H9 (cell line): ENCODE data around the gene FADS1. TPM values are rescaled to one million over a fixed set of nuclear protein-coding genes. Genes with fewer than 3 reads are reported as not detected.

Experiments used
- DNase-seq: peaks from one replicate; pipeline ENCODE4 v3.0.0-alpha.2; 2017
- H2AFZ ChIP-seq: one replicate; pipeline ENCODE4 v1.6.1; 2013; ENCODE audit warnings: mild to moderate bottlenecking, low read length, control low read depth, moderate library complexity
- H2AK5ac ChIP-seq: 2 replicates; pipeline ENCODE4 v1.6.1; 2013; ENCODE audit warnings: low read length, control low read depth, mixed read lengths; ENCODE audit not compliant: insufficient read length
- H2BK120ac ChIP-seq: one replicate; pipeline ENCODE4 v1.6.1; 2013; ENCODE audit warnings: low read depth, mild to moderate bottlenecking, low read length, control low read depth, inconsistent platforms; ENCODE audit not compliant: poor library complexity, severe bottlenecking
- H2BK12ac ChIP-seq: 2 replicates; pipeline ENCODE4 v1.6.1; 2013; ENCODE audit warnings: low read length, control low read depth, mixed read lengths, low read depth; ENCODE audit not compliant: insufficient read length
- H2BK15ac ChIP-seq: 2 replicates; pipeline ENCODE4 v1.6.1; 2013; ENCODE audit warnings: low read depth, low read length, control low read depth
- H2BK20ac ChIP-seq: one replicate; pipeline ENCODE4 v1.6.1; 2013; ENCODE audit warnings: low read depth, mild to moderate bottlenecking, low read length, control low read depth, inconsistent platforms; ENCODE audit not compliant: poor library complexity, severe bottlenecking
- H2BK5ac ChIP-seq: 2 replicates; pipeline ENCODE4 v1.6.1; 2013; ENCODE audit warnings: low read length, control low read depth, mixed read lengths; ENCODE audit not compliant: insufficient read length
- H3K14ac ChIP-seq: 2 replicates; pipeline ENCODE4 v1.6.1; 2013; ENCODE audit warnings: low read length, control low read depth; ENCODE audit not compliant: insufficient read depth
- H3K18ac ChIP-seq: 2 replicates; pipeline ENCODE4 v1.6.1; 2013; ENCODE audit warnings: low read depth, mild to moderate bottlenecking, mixed read lengths, low read length, control low read depth; ENCODE audit not compliant: insufficient read length
- H3K23ac ChIP-seq: 2 replicates; pipeline ENCODE4 v1.6.1; 2013; ENCODE audit warnings: low read length, control low read depth, mixed read lengths, low read depth; ENCODE audit not compliant: insufficient read length
- H3K23me2 ChIP-seq: 2 replicates; pipeline ENCODE4 v1.6.1; 2013; ENCODE audit warnings: low read depth, mild to moderate bottlenecking, mixed read lengths, low read length, control low read depth; ENCODE audit not compliant: insufficient read length, poor library complexity, severe bottlenecking
- H3K27ac ChIP-seq: 2 replicates; pipeline ENCODE4 v1.5.1; 2013; ENCODE audit warnings: low read length, control low read depth, mixed read lengths, low read depth; ENCODE audit not compliant: insufficient read length
- H3K27me3 ChIP-seq: 2 replicates; pipeline ENCODE4 v1.6.1; 2013; ENCODE audit warnings: low read length, control low read depth, inconsistent platforms; ENCODE audit not compliant: insufficient read depth
- H3K4ac ChIP-seq: 2 replicates; pipeline ENCODE4 v1.6.1; 2013; ENCODE audit warnings: low read depth, mild to moderate bottlenecking, control low read depth, inconsistent platforms, low read length, moderate library complexity
- H3K4me1 ChIP-seq: 2 replicates; pipeline ENCODE4 v1.6.1; 2013; ENCODE audit warnings: low read length, control low read depth, inconsistent platforms; ENCODE audit not compliant: insufficient read depth
- H3K4me2 ChIP-seq: 2 replicates; pipeline ENCODE4 v1.6.1; 2013; ENCODE audit warnings: low read length, control low read depth, mixed read lengths; ENCODE audit not compliant: insufficient read length, insufficient read depth
- H3K56ac ChIP-seq: 2 replicates; pipeline ENCODE4 v1.6.1; 2013; ENCODE audit warnings: low read depth, mild to moderate bottlenecking, mixed read lengths, low read length, control low read depth; ENCODE audit not compliant: insufficient read length
- H3K79me1 ChIP-seq: 2 replicates; pipeline ENCODE4 v1.6.1; 2013; ENCODE audit warnings: low read depth, mild to moderate bottlenecking, moderate library complexity, low read length, control low read depth, inconsistent platforms; ENCODE audit not compliant: insufficient read depth, poor library complexity, severe bottlenecking
- H3K79me2 ChIP-seq: 2 replicates; pipeline ENCODE4 v1.6.1; 2013; ENCODE audit warnings: low read length, control low read depth, inconsistent platforms; ENCODE audit not compliant: insufficient read depth
- H3K9ac ChIP-seq: 2 replicates; pipeline ENCODE4 v1.6.1; 2013; ENCODE audit warnings: low read length, control low read depth, mixed read lengths; ENCODE audit not compliant: insufficient read length; ENCODE audit errors: extremely low read depth
- H3K9me3 ChIP-seq: one replicate; pipeline ENCODE4 v1.6.1; 2013; ENCODE audit warnings: low read depth, low read length, inconsistent platforms; ENCODE audit not compliant: control insufficient read depth
- H3T11ph ChIP-seq: one replicate; pipeline ENCODE4 v1.6.1; 2013; ENCODE audit warnings: mild to moderate bottlenecking, low read length, control low read depth, inconsistent platforms
- H4K20me1 ChIP-seq: one replicate; pipeline ENCODE4 v1.6.1; 2013; ENCODE audit not compliant: control insufficient read depth, insufficient read length, insufficient read depth
- H4K5ac ChIP-seq: 2 replicates; pipeline ENCODE4 v1.6.1; 2013; ENCODE audit warnings: low read depth, mild to moderate bottlenecking, mixed read lengths, low read length, control low read depth; ENCODE audit not compliant: insufficient read length
- H4K8ac ChIP-seq: replicated peaks from 2 replicates; pipeline ENCODE4 v1.6.1; 2013; ENCODE audit warnings: low read length, control low read depth, mixed read lengths, low read depth; ENCODE audit not compliant: insufficient read length
- H4K91ac ChIP-seq: 2 replicates; pipeline ENCODE4 v1.6.1; 2013; ENCODE audit warnings: low read depth, mild to moderate bottlenecking, moderate library complexity, mixed read lengths, low read length, control low read depth; ENCODE audit not compliant: insufficient read length
- H3K27ac Mint-ChIP-seq, 3 experiments: 2 replicates in 2 of 3; 3 replicates in 1 of 3; pipeline ENCODE4 v1.8.0; 2020 to 2021; ENCODE audit warnings: mixed read lengths in 3 of 3, mild to moderate bottlenecking in 1 of 3, moderate library complexity in 1 of 3
- H3K27me3 Mint-ChIP-seq: 2 replicates; pipeline ENCODE4 v1.8.0; 2021; ENCODE audit warnings: low read depth, mild to moderate bottlenecking, moderate library complexity, mixed read lengths
- H3K36me3 Mint-ChIP-seq, 3 experiments: 2 replicates in 2 of 3; 3 replicates in 1 of 3; pipeline ENCODE4 v1.8.0; 2020 to 2021; ENCODE audit warnings: low read depth in 3 of 3, mixed read lengths in 3 of 3; ENCODE audit not compliant: insufficient read depth in 1 of 3
- H3K4me1 Mint-ChIP-seq, 2 experiments: 2 replicates each; pipeline ENCODE4 v1.8.0; 2020; ENCODE audit warnings: mixed read lengths in 2 of 2
- H3K4me3 Mint-ChIP-seq, 2 experiments: 2 replicates in 1 of 2; 3 replicates in 1 of 2; pipeline ENCODE4 v1.8.0; 2020 to 2021; ENCODE audit warnings: mild to moderate bottlenecking in 2 of 2, mixed read lengths in 2 of 2, moderate library complexity in 1 of 2
- H3K9me3 Mint-ChIP-seq, 2 experiments: 2 replicates in 1 of 2; 3 replicates in 1 of 2; pipeline ENCODE4 v1.8.0; 2020; ENCODE audit warnings: mild to moderate bottlenecking in 2 of 2, mixed read lengths in 2 of 2, moderate library complexity in 1 of 2
- CTCF ChIP-seq: fragments of 200-600 bp; sonication (generic); conservative IDR thresholded peaks from 3 replicates; pipeline ENCODE4 v1.8.0; 2021; ENCODE audit warnings: antibody characterized with exemption, mild to moderate bottlenecking
- WGBS: extraction: QIAGEN DNeasy Blood & Tissue Kit; methylation state at CpG from one replicate; pipeline ENCODE4 v1.1.7; 2013; ENCODE audit warnings: missing lambda C conversion rate, low lambda C conversion rate, mixed read lengths; ENCODE audit not compliant: insufficient read length; ENCODE audit errors: extremely low coverage; 5-methylcytosine and 5-hydroxymethylcytosine counted together
- total RNA-seq: library from RNA; stranded (reverse); gene quantifications from 2 replicates; pipeline ENCODE4 v1.2.1, GENCODE V29; 2021

FADS1 gene
- total RNA-seq, 1 experiment from 2014 or later, result 125 TPM

DNA sequence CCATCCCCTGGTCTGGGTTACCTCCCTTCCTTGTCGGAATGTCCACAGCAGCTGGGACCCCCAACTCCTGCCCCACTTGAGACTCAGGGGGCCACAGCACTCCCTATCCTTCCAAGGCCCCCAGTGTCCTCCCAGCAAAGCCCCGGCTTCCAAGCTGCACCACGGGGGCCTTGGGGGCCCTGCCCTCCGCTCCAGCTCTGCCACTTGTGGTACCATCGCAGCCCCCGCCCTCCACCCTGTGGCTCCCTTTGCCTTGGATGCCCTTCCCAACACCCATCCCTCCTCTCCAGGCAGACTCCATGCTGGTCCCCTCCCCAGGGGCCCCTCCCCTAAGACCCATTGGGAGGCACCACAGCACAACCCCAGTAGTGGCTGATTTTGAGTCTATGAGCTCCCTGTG, 41.7 kb downstream of the FADS1 start:
- H2AFZ ChIP-seq, result no peak overlapping the region
- no peak overlapping the region for H3K27ac ChIP-seq
- H3K18ac ChIP-seq, result no peak overlapping the region
- no peaks in the 10 kb centered on the region for H3K23me2 ChIP-seq
- no peak overlapping the region for H2AK5ac ChIP-seq
- H3K9me3 ChIP-seq, result no peaks in the 10 kb centered on the region
- peaks cover 23 to 31% of the 10 kb centered on the region in 2 experiments for H3K4me1 Mint-ChIP-seq
- no peak for DNase-seq
- no peaks in the 10 kb centered on the region for H3K79me2 ChIP-seq
- no peak overlapping the region; a peak in 1 of 5 replicates for H3K4me3 Mint-ChIP-seq
- H3K79me1 ChIP-seq, result no peaks in the 10 kb centered on the region
- H3K4me1 ChIP-seq, result no peaks in the 10 kb centered on the region
- H3K23ac ChIP-seq, result no peak overlapping the region
- H3K14ac ChIP-seq, result no peak overlapping the region
- H4K8ac ChIP-seq, result no peak overlapping the region
- H3K27me3 Mint-ChIP-seq, result peaks cover 2% of the 10 kb centered on the region; the same call in 1 of the 2 replicates
- H3K9me3 Mint-ChIP-seq, result peaks cover 0 to 5% of the 10 kb centered on the region in 2 experiments; a peak in 2 of 5 replicates
- H2BK15ac ChIP-seq, result no peak overlapping the region
- H2BK12ac ChIP-seq, result no peak overlapping the region
- peak overlapping the region; percentile 38 to 90 (median 87); a peak in 2 of 7 replicates for H3K27ac Mint-ChIP-seq
- H3K36me3 Mint-ChIP-seq, result peaks cover 3 to 12% (median 10%) of the 10 kb centered on the region in 3 experiments
- H3K9ac ChIP-seq, result no peak overlapping the region
- H4K91ac ChIP-seq, result no peak overlapping the region
- H2BK120ac ChIP-seq, result no peak overlapping the region
- H4K5ac ChIP-seq, result no peak overlapping the region
- H3K27me3 ChIP-seq, result no peaks in the 10 kb centered on the region
- H3K4ac ChIP-seq, result no peak overlapping the region
- H3K4me2 ChIP-seq, result no peak overlapping the region
- no peak overlapping the region for H2BK5ac ChIP-seq
- no CpG with 5 or more reads among the region's 6 CpGs for WGBS
- H3T11ph ChIP-seq, result no peak overlapping the region
- TF ChIP-seq CTCF, result no peak
- no peaks in the 10 kb centered on the region for H4K20me1 ChIP-seq
- no peak overlapping the region for H2BK20ac ChIP-seq
- no peak overlapping the region for H3K56ac ChIP-seq
